IgD-negative memory B cell (primary cell): ENCODE data around the gene BBS7. TPM values are rescaled to one million over a fixed set of nuclear protein-coding genes. Genes with fewer than 3 reads are reported as not detected.

ENCODE experiments used
- H3K27ac Mint-ChIP-seq, 3 donors: one replicate each; pipeline ENCODE4 v1.8.0; 2020 to 2022; ENCODE audit warnings: mild to moderate bottlenecking in 3 of 3, mixed read lengths in 3 of 3, moderate library complexity in 1 of 3
- H3K27me3 Mint-ChIP-seq: one replicate; pipeline ENCODE4 v1.8.0; 2021; ENCODE audit warnings: mixed read lengths
- H3K36me3 Mint-ChIP-seq: one replicate; pipeline ENCODE4 v1.8.0; 2020; ENCODE audit warnings: mild to moderate bottlenecking, mixed read lengths
- H3K4me1 Mint-ChIP-seq, 3 donors: one replicate each; pipeline ENCODE4 v1.8.0; 2020 to 2022; ENCODE audit warnings: mixed read lengths in 3 of 3, mild to moderate bottlenecking in 1 of 3
- H3K4me3 Mint-ChIP-seq, 4 donors: one replicate each; pipeline ENCODE4 v1.8.0; 2020 to 2022; ENCODE audit warnings: mild to moderate bottlenecking in 4 of 4, mixed read lengths in 4 of 4, moderate library complexity in 3 of 4
- H3K9me3 Mint-ChIP-seq, 3 donors: one replicate each; pipeline ENCODE4 v1.8.0; 2020 to 2021; ENCODE audit warnings: mixed read lengths in 3 of 3, mild to moderate bottlenecking in 1 of 3
- polyA plus RNA-seq: library from polyadenylated mRNA; unstranded; fragments of 300-500 nt; fragmentation: Illumina TruSeq; gene quantifications from one replicate; pipeline ENCODE4 v1.2.3, GENCODE V29; 2021

The BBS7 gene
- polyA plus RNA-seq, 1 donor from 2014 or later = 4.3 TPM

DNA sequence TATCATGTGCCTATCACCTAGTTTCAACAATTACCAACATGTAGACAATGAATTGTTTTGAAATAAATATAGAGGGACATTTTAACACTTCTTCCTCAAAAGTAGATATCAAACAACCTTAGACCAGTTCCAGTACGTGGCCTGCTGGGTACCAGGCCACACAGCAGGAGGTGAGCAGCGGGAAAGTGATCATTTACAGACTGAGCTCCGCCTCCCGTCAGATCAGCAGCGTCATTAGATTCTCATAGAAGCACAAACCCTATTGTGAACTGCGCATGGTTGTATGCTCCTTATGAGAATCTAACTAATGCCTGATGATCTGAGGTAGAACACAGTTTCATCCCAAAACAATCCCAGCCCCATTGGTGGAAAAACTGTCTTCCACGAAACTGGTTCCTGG lies 6.5 kb downstream of the BBS7 start:
- Mint-ChIP-seq H3K27ac (no peak overlapping the region), H3K4me1 (peaks cover 2% of the 10 kb centered on the region in 3 donors), H3K4me3 (no peak overlapping the region), H3K36me3 (peaks cover 6% of the 10 kb centered on the region), H3K27me3 (no peaks in the 10 kb centered on the region), H3K9me3 (no peaks in the 10 kb centered on the region)

DNA sequence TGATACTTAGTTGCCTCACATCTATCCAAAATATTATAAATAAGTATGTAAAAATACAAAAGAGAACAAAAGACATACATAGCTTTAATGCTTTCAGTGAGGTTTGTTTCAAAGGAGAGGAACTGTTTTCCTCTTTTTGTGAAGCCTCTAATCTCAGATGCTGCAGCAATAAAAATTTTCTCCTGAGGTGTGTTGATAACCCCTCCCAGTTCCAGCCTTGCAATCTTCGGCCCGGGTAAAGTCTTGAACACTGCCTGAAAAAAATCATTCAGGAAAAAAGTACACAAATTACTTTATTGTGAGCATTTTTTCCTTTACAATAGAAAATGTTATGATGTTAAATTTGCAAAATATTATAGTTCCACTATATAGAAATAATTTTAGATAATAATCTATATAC lies 8.8 kb downstream of the BBS7 start:
- Mint-ChIP-seq H3K9me3 (no peaks in the 10 kb centered on the region), H3K4me3 (no peak overlapping the region), H3K27me3 (no peaks in the 10 kb centered on the region), H3K27ac (no peak overlapping the region), H3K36me3 (peaks cover 8% of the 10 kb centered on the region), H3K4me1 (no peaks in the 10 kb centered on the region)

- Mint-ChIP-seq H3K4me3 (no peak overlapping the region), H3K27me3 (no peaks in the 10 kb centered on the region), H3K4me1 (no peaks in the 10 kb centered on the region), H3K9me3 (no peaks in the 10 kb centered on the region), H3K36me3 (peaks cover 7% of the 10 kb centered on the region), H3K27ac (no peak overlapping the region)
These were observed 10.2 kb downstream of the BBS7 start for GRCh38 chr4:121860121-121860520.

- H3K27ac Mint-ChIP-seq = no peak overlapping the region
- H3K27me3 Mint-ChIP-seq = no peaks in the 10 kb centered on the region
- H3K4me3 Mint-ChIP-seq = no peak overlapping the region
- no peaks in the 10 kb centered on the region for H3K4me1 Mint-ChIP-seq
- no peaks in the 10 kb centered on the region for H3K9me3 Mint-ChIP-seq
- H3K36me3 Mint-ChIP-seq = peaks cover 12% of the 10 kb centered on the region
These were observed 18.9 kb downstream of the BBS7 start for GRCh38 chr4:121851354-121851753.

GRCh38 chr4:121846662-121847061 lies 23.6 kb downstream of the BBS7 start:
- Mint-ChIP-seq H3K4me3 (no peak overlapping the region), H3K36me3 (peaks cover 10% of the 10 kb centered on the region), H3K27me3 (no peaks in the 10 kb centered on the region), H3K4me1 (no peaks in the 10 kb centered on the region), H3K27ac (no peak overlapping the region), H3K9me3 (no peaks in the 10 kb centered on the region)

GRCh38 chr4:121842862-121843261 lies 27.4 kb downstream of the BBS7 start:
- Mint-ChIP-seq H3K9me3 (no peaks in the 10 kb centered on the region), H3K36me3 (peaks cover 16% of the 10 kb centered on the region), H3K27ac (peak overlapping the region in 1 of 3 donors; percentile 4)

DNA sequence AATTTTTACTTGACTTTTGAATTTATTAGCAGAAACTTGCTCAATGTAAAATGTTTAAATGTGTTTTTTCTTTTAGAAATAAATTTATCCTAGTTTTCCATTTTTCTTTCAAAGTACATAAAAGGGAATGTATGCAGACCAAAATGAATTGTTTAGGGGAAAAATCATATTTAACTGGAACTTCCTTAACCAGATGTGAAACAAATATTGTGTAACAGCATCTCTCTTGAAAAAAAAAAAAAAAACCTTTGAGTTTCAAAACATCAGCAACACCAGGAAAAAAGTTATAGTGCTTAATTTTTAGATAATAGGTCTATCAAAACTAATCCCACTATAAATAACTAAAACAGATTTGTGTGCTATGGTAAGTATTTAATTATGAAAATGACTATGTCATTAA lies 32.1 kb downstream of the BBS7 start:
- H3K4me3 Mint-ChIP-seq = no peak overlapping the region
- no peaks in the 10 kb centered on the region for H3K9me3 Mint-ChIP-seq
- no peak overlapping the region for H3K27ac Mint-ChIP-seq
- no peaks in the 10 kb centered on the region for H3K27me3 Mint-ChIP-seq
- H3K4me1 Mint-ChIP-seq = no peaks in the 10 kb centered on the region
- H3K36me3 Mint-ChIP-seq = peaks cover 14% of the 10 kb centered on the region

More at GRCh38 chr4:121842862-121843261, 27.4 kb downstream of the BBS7 start:
- no peaks in the 10 kb centered on the region for H3K4me1 Mint-ChIP-seq
- H3K27me3 Mint-ChIP-seq = no peaks in the 10 kb centered on the region
- peak overlapping the region in 1 of 4 donors; percentile 23 for H3K4me3 Mint-ChIP-seq

DNA sequence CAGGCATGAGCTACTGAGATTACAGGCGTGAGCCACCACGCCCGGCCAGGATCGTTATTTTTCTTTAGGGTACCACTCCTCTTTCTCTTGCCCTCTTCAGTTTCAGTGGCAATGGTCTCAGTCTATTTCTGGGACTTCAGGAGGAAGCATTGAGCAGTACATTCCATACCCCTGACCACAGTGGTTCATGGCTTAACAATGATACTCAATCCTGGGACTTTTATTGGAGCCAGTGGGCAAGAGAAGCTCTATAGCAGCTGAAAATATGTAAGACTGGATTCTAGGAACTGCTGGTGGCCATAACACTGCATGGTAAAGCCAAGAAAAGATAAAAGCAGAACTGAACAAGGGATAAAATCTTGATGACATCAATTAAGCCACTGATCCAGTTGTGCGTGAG lies 40.8 kb downstream of the BBS7 start:
- Mint-ChIP-seq H3K27ac (no peak overlapping the region), H3K4me3 (no peak overlapping the region), H3K4me1 (peaks cover 0 to 1% (median 0%) of the 10 kb centered on the region in 3 donors), H3K27me3 (no peaks in the 10 kb centered on the region), H3K9me3 (no peaks in the 10 kb centered on the region), H3K36me3 (no peaks in the 10 kb centered on the region)

- no peaks in the 10 kb centered on the region for H3K36me3 Mint-ChIP-seq
- no peaks in the 10 kb centered on the region for H3K9me3 Mint-ChIP-seq
- H3K27me3 Mint-ChIP-seq = no peaks in the 10 kb centered on the region
- no peak overlapping the region for H3K4me3 Mint-ChIP-seq
- H3K4me1 Mint-ChIP-seq = peaks cover 2 to 10% (median 5%) of the 10 kb centered on the region in 3 donors
- H3K27ac Mint-ChIP-seq = no peak overlapping the region
These were observed 42.4 kb downstream of the BBS7 start for GRCh38 chr4:121827853-121828252.

GRCh38 chr4:121824950-121825349 lies 45.3 kb downstream of the BBS7 start:
- Mint-ChIP-seq H3K9me3 (no peaks in the 10 kb centered on the region), H3K4me3 (peak overlapping the region in 1 of 4 donors; percentile 33), H3K36me3 (no peaks in the 10 kb centered on the region), H3K27ac (no peak overlapping the region), H3K4me1 (peaks cover 2 to 12% (median 10%) of the 10 kb centered on the region in 3 donors), H3K27me3 (no peaks in the 10 kb centered on the region)

DNA sequence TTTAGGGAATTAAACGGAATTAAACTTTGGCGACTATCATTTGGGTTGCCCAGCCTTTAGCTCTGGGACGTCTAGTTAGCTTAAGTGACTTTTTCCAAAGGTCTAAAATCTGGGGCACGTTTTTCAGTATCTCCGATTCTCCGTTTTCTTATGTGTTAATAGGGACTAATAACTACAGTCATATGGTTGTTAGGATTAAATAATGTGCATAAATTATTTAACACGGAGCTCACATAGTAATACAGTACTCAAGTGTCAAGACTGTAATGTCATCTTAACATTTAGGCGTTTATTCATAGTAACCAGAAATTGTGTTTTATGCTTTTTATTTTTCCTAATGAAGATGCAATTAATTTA lies 46.1 kb downstream of the BBS7 start:
- H3K27ac Mint-ChIP-seq = peak overlapping the region; percentile 74 to 96 (median 91)
- peaks cover 2 to 15% (median 10%) of the 10 kb centered on the region in 3 donors for H3K4me1 Mint-ChIP-seq
- H3K4me3 Mint-ChIP-seq = peak overlapping the region; percentile 85 to 93 (median 92)
- H3K9me3 Mint-ChIP-seq = no peaks in the 10 kb centered on the region
- no peaks in the 10 kb centered on the region for H3K27me3 Mint-ChIP-seq
- H3K36me3 Mint-ChIP-seq = no peaks in the 10 kb centered on the region

- H3K36me3 Mint-ChIP-seq = no peaks in the 10 kb centered on the region
- H3K4me3 Mint-ChIP-seq = peak within 1 kb of the TSS; percentile 85 to 93 (median 92)
- peaks cover 2 to 17% (median 10%) of the 10 kb centered on the region in 3 donors for H3K4me1 Mint-ChIP-seq
- H3K27ac Mint-ChIP-seq = peak within 1 kb of the TSS; percentile 74 to 96 (median 91)
- H3K27me3 Mint-ChIP-seq = no peaks in the 10 kb centered on the region
- H3K9me3 Mint-ChIP-seq = no peaks in the 10 kb centered on the region
These were observed 46.6 kb downstream of the BBS7 start, which contains the start of gene CCNA2 for GRCh38 chr4:121823505-121824170. CCNA2 (minus strand) TSS chr4:121823883; CDS start chr4:121823628, 255 bp downstream.

GRCh38 chr4:121822796-121823504 lies 47.3 kb downstream of the BBS7 start:
- Mint-ChIP-seq H3K36me3 (no peaks in the 10 kb centered on the region), H3K27ac (peak overlapping the region; percentile 74 to 96 (median 91)), H3K27me3 (no peaks in the 10 kb centered on the region), H3K4me3 (peak overlapping the region; percentile 85 to 93 (median 92)), H3K9me3 (no peaks in the 10 kb centered on the region), H3K4me1 (peaks cover 2 to 17% (median 10%) of the 10 kb centered on the region in 3 donors)

DNA sequence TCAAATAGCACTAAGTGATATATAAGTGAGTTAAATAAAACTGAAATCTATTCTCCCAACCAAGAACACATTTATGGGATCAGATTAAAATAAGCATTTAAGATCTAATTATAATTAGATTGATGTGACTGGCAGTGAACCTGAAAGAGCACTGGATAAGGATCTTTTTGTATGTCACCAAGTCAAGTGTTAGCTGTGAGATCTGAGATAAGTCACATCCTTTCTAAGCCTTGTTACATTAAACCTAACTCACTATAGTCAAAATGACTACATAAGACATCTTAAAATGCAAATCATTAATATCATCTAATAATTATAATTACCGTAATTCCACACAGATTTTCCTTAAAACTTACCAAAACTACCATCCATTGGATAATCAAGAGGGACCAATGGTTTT lies 48.2 kb downstream of the BBS7 start:
- H3K27me3 Mint-ChIP-seq = no peaks in the 10 kb centered on the region
- H3K27ac Mint-ChIP-seq = no peak overlapping the region
- H3K4me3 Mint-ChIP-seq = peak overlapping the region in 2 of 4 donors; percentile 85 to 93
- no peaks in the 10 kb centered on the region for H3K36me3 Mint-ChIP-seq
- peaks cover 2 to 17% (median 10%) of the 10 kb centered on the region in 3 donors for H3K4me1 Mint-ChIP-seq
- no peaks in the 10 kb centered on the region for H3K9me3 Mint-ChIP-seq

GRCh38 chr4:121819216-121819965 lies 50.9 kb downstream of the BBS7 start:
- Mint-ChIP-seq H3K4me3 (no peak overlapping the region), H3K4me1 (peaks cover 2 to 17% (median 10%) of the 10 kb centered on the region in 3 donors), H3K36me3 (no peaks in the 10 kb centered on the region), H3K27me3 (no peaks in the 10 kb centered on the region), H3K9me3 (no peaks in the 10 kb centered on the region), H3K27ac (peak overlapping the region in 1 of 3 donors; percentile 16)
